OCI-LY3 (cell line): ENCODE results near the gene LRRC17.

Source experiments
- EZH2phosphoT487 ChIP-seq: fragments of 200-600 bp; shearing (Covaris generic); IDR thresholded peaks from 2 replicates; pipeline ENCODE4 v1.6.1; 2018; ENCODE audit warnings: antibody characterized with exemption, mixed run types, low read depth
- TF ChIP-seq, protein P1 (sequence below): fragments of 200-600, 300-600 bp; sonication (generic); IDR thresholded peaks from 2 replicates; pipeline ENCODE4 v1.5.1; 2014; ENCODE audit warnings: antibody characterized with exemption, low read length, low read depth

DNA sequence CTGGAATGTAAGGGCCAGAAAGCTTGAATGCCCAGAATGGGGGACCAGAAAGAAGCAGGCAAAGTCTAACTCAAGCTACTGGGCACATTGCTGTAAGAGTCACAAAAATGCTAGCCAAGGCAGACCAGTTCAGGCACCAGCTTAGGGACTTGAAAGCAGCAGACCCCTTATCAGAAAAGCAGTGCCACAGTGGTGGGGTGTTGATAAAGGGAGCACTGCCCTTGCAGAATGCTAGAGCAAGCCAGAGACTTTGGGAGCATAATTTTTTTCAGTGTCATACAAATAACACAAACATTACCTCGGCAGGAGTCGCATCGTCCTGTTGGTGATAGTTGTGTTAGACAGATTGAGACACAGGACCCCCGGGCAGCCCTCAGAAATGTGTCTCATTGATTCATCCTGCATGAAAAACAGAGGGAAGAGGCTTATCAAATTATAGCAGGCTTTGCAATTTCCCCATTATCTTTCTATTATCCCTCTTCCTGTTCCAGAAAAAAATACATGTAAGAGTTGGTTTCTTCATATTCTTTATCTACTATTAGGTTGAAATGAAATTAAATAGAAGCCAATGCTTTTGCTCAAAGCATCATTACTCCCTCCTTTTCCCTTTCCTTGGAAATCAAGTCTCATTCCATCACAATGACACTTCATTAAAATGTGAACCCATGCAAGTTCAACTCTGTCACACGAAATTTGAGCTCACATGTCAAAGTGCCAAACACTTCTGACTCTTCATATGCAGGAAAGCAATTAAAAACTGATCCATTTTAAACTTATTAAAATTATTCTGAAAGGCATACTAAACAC is 13.4 kb downstream of the LRRC17 start:
- TF ChIP-seq, protein P1, sequence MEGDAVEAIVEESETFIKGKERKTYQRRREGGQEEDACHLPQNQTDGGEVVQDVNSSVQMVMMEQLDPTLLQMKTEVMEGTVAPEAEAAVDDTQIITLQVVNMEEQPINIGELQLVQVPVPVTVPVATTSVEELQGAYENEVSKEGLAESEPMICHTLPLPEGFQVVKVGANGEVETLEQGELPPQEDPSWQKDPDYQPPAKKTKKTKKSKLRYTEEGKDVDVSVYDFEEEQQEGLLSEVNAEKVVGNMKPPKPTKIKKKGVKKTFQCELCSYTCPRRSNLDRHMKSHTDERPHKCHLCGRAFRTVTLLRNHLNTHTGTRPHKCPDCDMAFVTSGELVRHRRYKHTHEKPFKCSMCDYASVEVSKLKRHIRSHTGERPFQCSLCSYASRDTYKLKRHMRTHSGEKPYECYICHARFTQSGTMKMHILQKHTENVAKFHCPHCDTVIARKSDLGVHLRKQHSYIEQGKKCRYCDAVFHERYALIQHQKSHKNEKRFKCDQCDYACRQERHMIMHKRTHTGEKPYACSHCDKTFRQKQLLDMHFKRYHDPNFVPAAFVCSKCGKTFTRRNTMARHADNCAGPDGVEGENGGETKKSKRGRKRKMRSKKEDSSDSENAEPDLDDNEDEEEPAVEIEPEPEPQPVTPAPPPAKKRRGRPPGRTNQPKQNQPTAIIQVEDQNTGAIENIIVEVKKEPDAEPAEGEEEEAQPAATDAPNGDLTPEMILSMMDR = no peak
- TF ChIP-seq EZH2phosphoT487 = no peak
